Testis (tissue), 3 donors: ENCODE measurements around the gene DHCR24. TPM values are rescaled to one million over a fixed set of nuclear protein-coding genes. Genes with fewer than 3 reads are reported as not detected.

Experiments used
- DNase-seq: peaks from one replicate; pipeline ENCODE4 v3.0.0-alpha.2; 2019
- H3K27ac ChIP-seq, 2 donors: fragments of 200-600 bp; sonication (generic); one replicate each; pipeline ENCODE4 v1.5.1; 2019
- H3K27me3 ChIP-seq: fragments of 200-600 bp; sonication (generic); one replicate; pipeline ENCODE4 v1.5.1; 2019
- H3K36me3 ChIP-seq: fragments of 200-600 bp; sonication (generic); one replicate; pipeline ENCODE4 v1.5.1; 2017; ENCODE audit warnings: low read depth; ENCODE audit errors: missing control alignments
- H3K4me1 ChIP-seq: fragments of 200-600 bp; sonication (generic); one replicate; pipeline ENCODE4 v1.5.1; 2019
- H3K4me3 ChIP-seq, 2 donors: fragments of 200-600 bp; sonication (generic); one replicate each; pipeline ENCODE4 v1.5.1; 2017 to 2019
- H3K9me3 ChIP-seq: fragments of 200-600 bp; sonication (generic); one replicate; pipeline ENCODE4 v1.5.1; 2017
- CTCF ChIP-seq, 3 experiments: fragments of 450-650 bp in 2 of 3; fragments of 200-600 bp in 1 of 3; sonication (generic) in 1 of 3; IDR thresholded peaks; one replicate each; pipeline ENCODE4 v1.5.1; 2016 to 2019; ENCODE audit warnings: antibody characterized with exemption in 3 of 3, mild to moderate bottlenecking in 2 of 3, moderate library complexity in 1 of 3
- POLR2A ChIP-seq: fragments of 450-650 bp; IDR thresholded peaks from one replicate; pipeline ENCODE4 v1.6.1; 2017; ENCODE audit warnings: antibody characterized with exemption, mild to moderate bottlenecking, moderate library complexity
- WGBS, 2 donors: methylation state at CpG; one replicate each; pipeline ENCODE4 v1.1.5; 2018; 5-methylcytosine and 5-hydroxymethylcytosine counted together
- intact Hi-C: fragments of 100-400 bp; cut with DNase I; formaldehyde crosslinking; loops from one replicate; pipeline ENCODE4 v1.15.1; 2023; ENCODE audit warnings: low total_unique reads
- polyA plus RNA-seq: library from polyadenylated mRNA; stranded (reverse); fragments of 350-450 nt; fragmentation: Illumina TruSeq; extraction: RNeasy Lipid Tissue Mini Kit (QIAGEN cat#74804); gene quantifications from one replicate; pipeline ENCODE4 v1.2.3, GENCODE V29; 2014; ENCODE audit warnings: low read depth, low replicate concordance; ENCODE audit not compliant: insufficient read depth
- total RNA-seq, 2 donors: library from RNA; depleted of rRNA; stranded (reverse); fragments of >200 nt; gene quantifications; one replicate each; pipeline ENCODE4 v1.2.3, GENCODE V29; 2016

DHCR24 gene
- total and polyA plus RNA-seq, 3 donors from 2014 or later: 48.5 to 127 (median 75.7) TPM

- no peak for TF ChIP-seq CTCF (IDR thresholded peaks at IDR 0.05)
- no peak for TF ChIP-seq POLR2A
- intact Hi-C loops: no loop called here
- Histone ChIP-seq H3K9me3 (no peaks in the 10 kb centered on the region), H3K4me1 (no peaks in the 10 kb centered on the region), H3K4me3 (no peak overlapping the region), H3K36me3 (no peaks in the 10 kb centered on the region), H3K27ac (no peak overlapping the region), H3K27me3 (no peaks in the 10 kb centered on the region)
- DNase-seq: no peak
- 97 to 98% methylated on average over 3 to 4 of the region's 4 CpGs for WGBS, 2 donors
These were observed 60.7 kb downstream of the DHCR24 start for GRCh38 chr1:54826226-54826816.

- TF ChIP-seq CTCF (IDR thresholded peaks at IDR 0.05) (no peak), POLR2A (no peak)
- no peak overlapping the region for H3K4me3 ChIP-seq
- H3K27me3 ChIP-seq: no peaks in the 10 kb centered on the region
- H3K36me3 ChIP-seq: no peaks in the 10 kb centered on the region
- no peak overlapping the region for H3K27ac ChIP-seq
- no peaks in the 10 kb centered on the region for H3K9me3 ChIP-seq
- no peaks in the 10 kb centered on the region for H3K4me1 ChIP-seq
- no peak for DNase-seq
- intact Hi-C loops: no loop called here
- 100% methylated on average over 2 to 5 of the region's 5 CpGs for WGBS, 2 donors
These were observed 61.3 kb downstream of the DHCR24 start for GRCh38 chr1:54825696-54826095.

GRCh38 chr1:54823670-54824069 is 63.3 kb downstream of the DHCR24 start:
- H3K9me3 ChIP-seq: no peaks in the 10 kb centered on the region
- no peaks in the 10 kb centered on the region for H3K4me1 ChIP-seq
- H3K4me3 ChIP-seq: no peak overlapping the region
- intact Hi-C loops: no loop called here
- DNase-seq: no peak
- TF ChIP-seq CTCF (IDR thresholded peaks at IDR 0.05): no peak
- TF ChIP-seq POLR2A: no peak
- WGBS, 2 donors: 82 to 92% methylated on average over 3 of the region's 3 CpGs
- no peak overlapping the region for H3K27ac ChIP-seq
- H3K36me3 ChIP-seq: no peaks in the 10 kb centered on the region
- H3K27me3 ChIP-seq: no peaks in the 10 kb centered on the region

GRCh38 chr1:54819733-54820132 is 67.3 kb downstream of the DHCR24 start:
- intact Hi-C loops: no loop called here
- Histone ChIP-seq H3K9me3 (no peaks in the 10 kb centered on the region), H3K27me3 (no peaks in the 10 kb centered on the region), H3K27ac (no peak overlapping the region), H3K36me3 (no peaks in the 10 kb centered on the region), H3K4me3 (no peak overlapping the region), H3K4me1 (no peaks in the 10 kb centered on the region)
- TF ChIP-seq POLR2A (no peak), CTCF (IDR thresholded peaks at IDR 0.05) (no peak)
- no peak for DNase-seq

- Histone ChIP-seq H3K9me3 (no peaks in the 10 kb centered on the region), H3K27me3 (no peaks in the 10 kb centered on the region), H3K36me3 (no peaks in the 10 kb centered on the region), H3K4me3 (no peak overlapping the region), H3K27ac (no peak overlapping the region), H3K4me1 (no peaks in the 10 kb centered on the region)
- intact Hi-C loops: no loop called here
- DNase-seq: no peak
- TF ChIP-seq POLR2A (no peak), CTCF (IDR thresholded peaks at IDR 0.05) (no peak)
- 94 to 98% methylated on average over 4 of the region's 4 CpGs for WGBS, 2 donors
These were observed 67.8 kb downstream of the DHCR24 start for GRCh38 chr1:54819195-54819536.
